ENCODE measurements around the gene PIGW.
"Not testable (repeated sequence)": the region's sequence is repeated elsewhere in the genome, so short reads cannot be mapped to it uniquely, and the experiment has no call there.

PIGW gene

DNA sequence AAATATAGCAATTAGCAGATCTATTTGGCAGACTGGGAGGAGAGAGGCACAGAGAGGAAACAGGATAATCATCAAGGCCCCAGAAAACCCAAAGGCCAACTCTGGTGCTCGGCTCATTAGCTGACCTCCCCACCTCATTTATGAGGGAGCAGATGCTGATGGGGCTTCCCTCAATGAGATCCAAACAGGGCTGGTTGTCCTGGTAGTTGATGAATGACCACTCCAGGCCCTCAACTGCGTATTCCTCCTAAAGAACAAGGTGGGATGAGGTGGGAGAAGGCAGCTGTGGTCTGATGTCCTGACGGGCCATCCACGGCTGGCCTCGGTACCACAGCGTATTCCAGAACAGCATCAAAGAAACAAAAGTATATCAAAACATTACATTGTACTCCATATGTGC is 27.5 kb upstream of the PIGW start:
- H3K4me3 ChIP-seq (replicated peaks; ENCODE audit: low read depth, low read length): no peak overlapping the region
- DNase-seq (ENCODE audit: extremely low read depth, low read depth): no peak
- TF ChIP-seq, protein P1, sequence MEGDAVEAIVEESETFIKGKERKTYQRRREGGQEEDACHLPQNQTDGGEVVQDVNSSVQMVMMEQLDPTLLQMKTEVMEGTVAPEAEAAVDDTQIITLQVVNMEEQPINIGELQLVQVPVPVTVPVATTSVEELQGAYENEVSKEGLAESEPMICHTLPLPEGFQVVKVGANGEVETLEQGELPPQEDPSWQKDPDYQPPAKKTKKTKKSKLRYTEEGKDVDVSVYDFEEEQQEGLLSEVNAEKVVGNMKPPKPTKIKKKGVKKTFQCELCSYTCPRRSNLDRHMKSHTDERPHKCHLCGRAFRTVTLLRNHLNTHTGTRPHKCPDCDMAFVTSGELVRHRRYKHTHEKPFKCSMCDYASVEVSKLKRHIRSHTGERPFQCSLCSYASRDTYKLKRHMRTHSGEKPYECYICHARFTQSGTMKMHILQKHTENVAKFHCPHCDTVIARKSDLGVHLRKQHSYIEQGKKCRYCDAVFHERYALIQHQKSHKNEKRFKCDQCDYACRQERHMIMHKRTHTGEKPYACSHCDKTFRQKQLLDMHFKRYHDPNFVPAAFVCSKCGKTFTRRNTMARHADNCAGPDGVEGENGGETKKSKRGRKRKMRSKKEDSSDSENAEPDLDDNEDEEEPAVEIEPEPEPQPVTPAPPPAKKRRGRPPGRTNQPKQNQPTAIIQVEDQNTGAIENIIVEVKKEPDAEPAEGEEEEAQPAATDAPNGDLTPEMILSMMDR (IDR thresholded peaks at IDR 0.05; ENCODE audit: low read depth, low read length, missing control alignments): no peak

DNA sequence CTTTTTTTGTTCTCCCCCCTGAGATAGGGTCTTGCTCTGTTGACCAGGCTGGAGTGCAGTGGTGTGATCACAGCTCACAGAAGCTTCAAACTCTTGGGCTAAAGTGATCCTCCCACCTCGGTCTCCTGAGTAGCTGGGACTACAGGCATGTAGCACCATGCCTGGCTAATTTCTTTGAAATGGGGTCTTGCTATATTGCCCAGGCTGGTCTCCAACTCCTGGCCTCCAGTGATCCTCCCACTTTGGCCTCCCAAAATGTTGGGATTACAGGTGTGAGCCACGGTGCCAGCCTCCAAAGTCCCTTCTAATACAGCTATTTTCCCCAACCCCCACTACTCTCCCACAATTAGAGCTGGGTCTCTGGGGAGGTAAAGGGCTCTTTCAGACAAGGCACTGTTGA is 26.3 kb upstream of the PIGW start:
- not testable (repeated sequence) for DNase-seq (ENCODE audit: extremely low read depth, low read depth); H3K4me3 ChIP-seq (replicated peaks; ENCODE audit: low read depth, low read length)

DNA sequence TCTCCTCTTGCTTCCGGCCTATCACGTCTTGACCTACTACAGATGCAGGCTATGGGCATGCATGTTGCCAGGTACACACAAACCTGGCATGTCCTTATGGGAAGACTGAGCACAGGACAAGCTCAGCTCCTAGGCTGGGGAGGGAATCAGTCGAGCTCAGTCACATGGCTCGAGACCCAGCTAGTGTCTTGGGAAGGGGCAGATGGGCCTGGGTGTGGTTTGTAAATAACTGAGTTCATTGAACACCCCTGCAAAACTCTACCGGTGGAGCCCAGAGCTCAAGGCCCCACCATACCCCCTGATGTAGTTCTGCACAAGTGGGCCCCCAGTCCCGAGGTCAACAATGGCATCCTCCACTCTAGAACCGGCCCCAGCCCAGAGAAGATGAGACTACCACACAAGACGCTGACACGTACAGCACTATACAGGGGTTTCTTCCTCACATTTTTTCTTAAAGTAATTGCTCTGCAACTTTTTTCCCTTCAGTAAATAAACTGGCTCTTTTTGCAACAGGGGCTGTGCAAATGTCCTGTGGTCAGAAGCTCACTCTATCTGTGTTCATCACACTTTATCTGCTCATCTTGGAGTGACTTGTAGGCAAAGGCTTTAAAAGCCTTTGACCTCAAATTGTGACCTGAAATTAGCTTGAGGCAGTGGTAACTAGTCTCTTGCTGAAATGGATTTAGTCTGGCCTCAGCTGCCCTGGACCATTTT is 25.4 kb upstream of the PIGW start:
- TF ChIP-seq, protein P1 (IDR thresholded peaks at IDR 0.05; ENCODE audit: low read depth, low read length, missing control alignments): no peak
- no peak for DNase-seq (ENCODE audit: extremely low read depth, low read depth)
- H3K4me3 ChIP-seq (replicated peaks; ENCODE audit: low read depth, low read length): no peak overlapping the region

DNA sequence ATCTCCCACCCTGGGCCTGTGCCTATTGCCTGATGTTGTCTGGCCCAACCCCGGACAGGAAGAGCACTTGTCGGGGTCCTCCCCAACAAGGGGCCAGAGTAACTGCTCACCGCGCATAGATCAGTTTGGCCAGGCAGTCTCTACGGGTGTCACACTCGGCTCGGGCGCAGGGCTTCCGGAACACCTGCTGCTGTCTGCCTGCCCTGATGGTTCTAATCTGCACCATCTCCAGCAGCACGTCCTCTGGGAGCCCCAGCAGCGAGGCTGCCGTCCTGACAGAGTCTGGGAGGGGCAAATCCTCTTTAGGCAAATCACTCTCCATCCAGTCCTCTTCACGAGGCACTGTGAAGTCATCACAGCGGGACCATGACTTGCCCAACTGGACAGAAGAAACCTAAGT is 24.2 kb upstream of the PIGW start:
- no peak for DNase-seq (ENCODE audit: extremely low read depth, low read depth)
- TF ChIP-seq, protein P1 (IDR thresholded peaks at IDR 0.05; ENCODE audit: low read depth, low read length, missing control alignments): no peak
- H3K4me3 ChIP-seq (replicated peaks; ENCODE audit: low read depth, low read length): no peak overlapping the region

DNA sequence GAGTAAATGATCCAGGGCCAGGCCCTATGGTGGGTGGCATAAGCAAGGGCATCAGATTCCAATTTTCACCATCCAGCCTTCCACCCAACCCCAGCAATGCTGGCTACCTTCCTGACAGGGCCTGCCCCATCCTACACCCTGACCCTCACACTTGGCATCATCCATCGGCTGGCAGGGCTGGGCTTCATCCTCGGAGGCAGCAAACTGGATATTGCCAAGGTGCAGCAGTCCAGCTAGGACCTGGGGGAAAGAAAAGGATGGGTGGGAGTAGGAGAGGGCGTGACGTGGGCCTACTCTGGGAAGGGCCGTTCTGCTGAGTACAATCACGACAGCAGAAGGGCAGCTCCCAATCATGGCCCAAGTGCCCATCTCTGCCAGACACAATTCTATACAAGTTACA is 23.6 kb upstream of the PIGW start:
- H3K4me3 ChIP-seq (replicated peaks; ENCODE audit: low read depth, low read length): no peak overlapping the region
- DNase-seq (ENCODE audit: extremely low read depth, low read depth): no peak
- TF ChIP-seq, protein P1 (IDR thresholded peaks at IDR 0.05; ENCODE audit: low read depth, low read length, missing control alignments): no peak

DNA sequence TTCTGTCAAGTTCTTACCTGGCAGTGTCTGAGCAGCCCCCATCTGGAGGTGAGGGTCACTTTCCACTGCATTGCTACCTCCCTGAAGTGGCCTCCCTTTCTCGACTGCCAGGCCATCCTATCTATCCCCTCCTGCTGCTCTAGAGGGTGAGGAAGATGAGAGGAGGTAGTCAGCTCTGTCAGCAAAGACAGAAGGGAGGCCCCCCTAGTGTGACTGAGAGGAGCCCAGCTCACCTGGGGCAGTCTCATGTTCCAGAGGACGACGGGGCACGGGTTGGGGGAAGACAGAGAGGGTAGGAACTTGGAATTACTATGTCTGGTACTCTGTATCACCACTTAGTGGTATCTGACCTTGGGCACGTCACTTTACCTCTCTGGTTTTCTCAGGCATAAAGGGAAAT is 22.1 kb upstream of the PIGW start:
- no peak overlapping the region for H3K4me3 ChIP-seq (replicated peaks; ENCODE audit: low read depth, low read length)
- DNase-seq (ENCODE audit: extremely low read depth, low read depth): no peak
- TF ChIP-seq, protein P1 (IDR thresholded peaks at IDR 0.05; ENCODE audit: low read depth, low read length, missing control alignments): no peak

DNA sequence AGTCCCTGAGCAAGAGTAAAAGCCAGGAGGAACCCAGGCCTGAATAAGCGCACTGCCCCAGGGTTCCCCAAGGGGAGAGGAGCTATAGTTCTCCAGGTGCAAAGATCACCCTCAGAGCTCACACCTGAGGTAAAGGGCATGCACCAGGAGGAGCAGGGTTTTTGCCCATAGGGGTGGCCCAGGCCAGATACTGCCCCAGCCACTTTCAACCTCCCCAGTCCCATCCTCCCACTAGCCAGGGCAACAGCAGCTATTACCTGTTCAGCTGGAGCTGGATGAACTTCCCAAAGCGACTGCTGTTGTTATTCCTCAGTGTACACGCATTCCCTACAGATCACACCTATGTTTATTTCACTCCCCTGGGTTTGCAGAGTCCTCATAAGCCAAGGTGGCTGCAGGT is 19.9 kb upstream of the PIGW start:
- TF ChIP-seq, protein P1 (IDR thresholded peaks at IDR 0.05; ENCODE audit: low read depth, low read length, missing control alignments): no peak
- H3K4me3 ChIP-seq (replicated peaks; ENCODE audit: low read depth, low read length): no peak overlapping the region
- DNase-seq (ENCODE audit: extremely low read depth, low read depth): no peak

Measured in HFF-Myc (cell line).